Epithelial cell of esophagus (primary cell): ENCODE measurements around the gene CDH13.

Experiments used
- DNase-seq: peaks from one replicate; pipeline ENCODE4 v3.0.0; 2010; ENCODE audit warnings: low read depth
- H3K4me3 ChIP-seq: 2 replicates; pipeline ENCODE4 v1.5.1; 2011; ENCODE audit warnings: mild to moderate bottlenecking, low read length, control low read depth
- TF ChIP-seq, protein P1 (sequence below): IDR thresholded peaks from 2 replicates; pipeline ENCODE4 v1.5.1; 2011; ENCODE audit warnings: low read depth, mild to moderate bottlenecking, low read length, control low read depth, inconsistent platforms; ENCODE audit not compliant: insufficient read depth; ENCODE audit errors: missing control alignments

CDH13 gene

DNA sequence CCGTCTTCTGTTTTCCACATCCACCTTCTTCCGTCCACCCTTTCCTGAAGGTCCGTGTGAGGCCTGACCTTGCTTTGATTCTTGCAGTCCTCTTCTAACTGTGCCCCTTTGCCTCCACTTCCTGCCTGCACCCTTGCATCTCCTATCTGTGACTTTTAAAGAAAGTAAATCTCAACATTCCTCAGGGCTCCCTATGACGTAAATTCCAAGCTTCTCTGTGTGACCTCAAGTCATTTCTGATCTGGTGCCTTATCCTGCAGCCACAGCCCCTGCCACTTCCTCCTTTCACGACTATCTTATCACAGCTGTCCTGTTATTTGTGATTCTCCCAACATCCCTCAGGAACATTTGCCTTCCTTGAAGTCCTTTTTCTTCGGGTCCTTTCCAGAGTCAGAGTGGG lies 520.5 kb downstream of the CDH13 start:
- no peak for DNase-seq
- no peak overlapping the region for H3K4me3 ChIP-seq
- TF ChIP-seq, protein P1, sequence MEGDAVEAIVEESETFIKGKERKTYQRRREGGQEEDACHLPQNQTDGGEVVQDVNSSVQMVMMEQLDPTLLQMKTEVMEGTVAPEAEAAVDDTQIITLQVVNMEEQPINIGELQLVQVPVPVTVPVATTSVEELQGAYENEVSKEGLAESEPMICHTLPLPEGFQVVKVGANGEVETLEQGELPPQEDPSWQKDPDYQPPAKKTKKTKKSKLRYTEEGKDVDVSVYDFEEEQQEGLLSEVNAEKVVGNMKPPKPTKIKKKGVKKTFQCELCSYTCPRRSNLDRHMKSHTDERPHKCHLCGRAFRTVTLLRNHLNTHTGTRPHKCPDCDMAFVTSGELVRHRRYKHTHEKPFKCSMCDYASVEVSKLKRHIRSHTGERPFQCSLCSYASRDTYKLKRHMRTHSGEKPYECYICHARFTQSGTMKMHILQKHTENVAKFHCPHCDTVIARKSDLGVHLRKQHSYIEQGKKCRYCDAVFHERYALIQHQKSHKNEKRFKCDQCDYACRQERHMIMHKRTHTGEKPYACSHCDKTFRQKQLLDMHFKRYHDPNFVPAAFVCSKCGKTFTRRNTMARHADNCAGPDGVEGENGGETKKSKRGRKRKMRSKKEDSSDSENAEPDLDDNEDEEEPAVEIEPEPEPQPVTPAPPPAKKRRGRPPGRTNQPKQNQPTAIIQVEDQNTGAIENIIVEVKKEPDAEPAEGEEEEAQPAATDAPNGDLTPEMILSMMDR, result no peak

DNA sequence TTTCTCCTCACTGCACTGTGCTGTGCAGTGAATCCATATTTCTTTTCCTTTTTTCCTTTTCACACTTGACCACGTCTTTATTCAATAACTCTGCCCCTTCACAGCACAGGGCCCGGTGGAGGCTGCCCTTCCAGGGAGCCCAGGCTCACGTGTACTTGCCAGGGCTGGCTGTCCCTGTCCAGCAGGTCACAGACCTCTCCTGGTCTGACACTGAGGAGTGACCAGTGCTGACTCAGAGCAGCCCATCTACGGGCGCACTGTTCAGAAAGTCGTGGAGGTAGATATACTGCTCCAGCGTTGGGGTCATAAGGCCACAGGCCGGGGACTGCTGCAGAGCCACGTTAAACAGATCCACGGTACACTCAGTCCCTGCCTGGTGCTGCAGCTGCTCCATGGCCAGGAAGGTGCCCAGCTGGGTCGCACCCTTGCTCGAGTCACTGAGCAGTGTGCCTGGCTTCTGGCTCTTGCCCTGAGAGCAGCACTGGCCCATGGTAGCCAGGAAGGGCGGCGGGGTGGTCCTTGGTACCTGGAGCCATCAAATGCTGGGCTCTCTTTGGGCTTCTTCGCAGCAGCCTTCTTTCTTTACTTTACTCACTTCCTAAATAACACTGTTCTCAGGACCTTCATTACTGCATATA lies 531.7 kb downstream of the CDH13 start:
- TF ChIP-seq, protein P1, result no peak
- H3K4me3 ChIP-seq, result no peak overlapping the region
- DNase-seq, result no peak

DNA sequence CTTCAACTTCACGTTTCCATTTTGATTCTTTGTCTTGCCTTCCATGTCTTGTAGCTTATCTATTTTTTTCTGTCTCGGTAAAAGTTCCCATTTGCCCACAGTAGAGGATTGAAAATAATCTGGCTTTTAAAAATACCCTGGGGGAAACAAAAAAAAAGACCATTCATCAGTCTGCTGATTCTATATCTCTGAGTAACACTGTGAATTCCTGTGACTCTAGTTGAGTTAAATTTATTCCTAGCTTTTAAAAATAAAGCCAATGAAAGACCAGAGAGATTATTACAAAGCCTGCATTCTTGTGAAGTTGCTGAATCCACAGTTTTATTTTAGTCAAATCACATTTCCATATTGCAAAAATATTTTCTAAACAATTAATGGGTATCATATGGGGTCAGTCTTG lies 532.3 kb downstream of the CDH13 start:
- H3K4me3 ChIP-seq, result no peak overlapping the region
- DNase-seq, result no peak
- TF ChIP-seq, protein P1, result no peak

DNA sequence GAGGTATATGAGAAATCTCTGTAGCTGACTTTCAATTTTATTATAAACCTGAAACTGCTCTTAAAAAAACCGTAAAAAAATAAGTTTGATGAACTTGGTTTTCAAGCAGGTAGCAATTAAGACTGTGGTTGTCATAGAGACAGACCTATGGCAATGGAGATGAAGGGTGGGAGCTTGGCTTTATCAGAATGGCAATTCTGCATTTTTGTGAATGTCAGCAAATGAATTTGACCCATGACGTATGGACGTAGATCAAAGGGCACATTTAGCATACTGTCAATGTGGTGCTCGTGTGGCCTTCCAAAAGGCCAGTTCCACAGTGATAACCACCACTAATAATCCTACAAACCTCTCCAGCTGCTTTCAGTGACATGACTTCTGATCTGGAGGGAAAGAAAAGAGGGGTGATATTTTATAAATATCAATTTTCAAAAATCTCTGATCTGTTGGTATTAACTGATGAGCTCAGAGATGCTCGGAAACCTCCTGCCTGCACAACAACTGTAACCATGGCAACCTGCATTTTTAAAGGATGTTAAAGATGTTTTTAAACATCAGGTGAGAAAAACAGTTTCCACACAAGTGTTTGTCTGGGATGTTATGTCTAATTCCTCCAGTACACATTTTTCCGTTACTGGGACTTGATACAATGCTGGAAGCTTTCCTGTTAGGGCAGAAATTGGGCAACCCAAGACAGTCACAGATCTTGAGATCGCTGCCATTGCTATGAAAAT lies 533.7 kb downstream of the CDH13 start:
- H3K4me3 ChIP-seq, result no peak overlapping the region
- DNase-seq, result no peak
- TF ChIP-seq, protein P1, result no peak

DNA sequence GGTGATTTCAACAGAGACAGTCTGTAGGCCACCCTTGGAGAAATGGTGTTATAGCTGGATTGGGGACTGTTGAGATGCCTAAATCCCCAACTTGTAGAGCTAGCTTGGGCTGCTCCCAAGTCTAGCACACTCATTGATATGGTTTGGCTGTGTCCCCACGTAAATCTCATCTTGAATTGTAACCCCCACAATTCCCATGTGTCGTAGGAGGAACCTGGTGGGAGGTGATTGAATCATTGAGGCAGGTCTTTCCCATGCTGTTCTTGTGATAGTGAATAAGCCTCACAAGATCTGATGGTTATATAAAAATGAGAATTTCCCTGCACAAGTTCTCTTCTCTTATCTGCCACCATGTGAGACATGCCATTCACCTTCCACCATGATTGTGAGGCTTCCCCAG lies 536.0 kb downstream of the CDH13 start:
- no peak for DNase-seq
- TF ChIP-seq, protein P1, result no peak
- no peak overlapping the region for H3K4me3 ChIP-seq

DNA sequence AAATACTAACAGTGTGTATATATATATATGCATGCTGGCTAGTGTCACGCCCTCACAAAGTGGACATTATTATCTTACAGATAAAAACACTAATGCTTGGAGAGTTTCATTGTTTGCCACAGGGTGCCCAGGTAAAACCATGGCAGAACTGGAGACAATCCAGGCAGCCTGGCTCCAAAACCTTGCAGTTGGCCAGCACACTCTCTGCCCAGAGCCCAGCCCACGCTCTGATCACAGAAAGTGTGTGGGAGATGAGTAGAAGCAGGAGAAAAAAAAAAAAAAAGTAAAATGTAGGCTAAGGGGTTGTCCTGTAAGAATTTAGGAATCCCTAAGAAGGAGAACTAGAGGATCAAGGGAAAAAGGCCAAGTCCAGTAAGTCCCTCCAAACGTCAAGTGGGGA lies 538.0 kb downstream of the CDH13 start:
- no peak for DNase-seq
- TF ChIP-seq, protein P1, result no peak
- no peak overlapping the region for H3K4me3 ChIP-seq

DNA sequence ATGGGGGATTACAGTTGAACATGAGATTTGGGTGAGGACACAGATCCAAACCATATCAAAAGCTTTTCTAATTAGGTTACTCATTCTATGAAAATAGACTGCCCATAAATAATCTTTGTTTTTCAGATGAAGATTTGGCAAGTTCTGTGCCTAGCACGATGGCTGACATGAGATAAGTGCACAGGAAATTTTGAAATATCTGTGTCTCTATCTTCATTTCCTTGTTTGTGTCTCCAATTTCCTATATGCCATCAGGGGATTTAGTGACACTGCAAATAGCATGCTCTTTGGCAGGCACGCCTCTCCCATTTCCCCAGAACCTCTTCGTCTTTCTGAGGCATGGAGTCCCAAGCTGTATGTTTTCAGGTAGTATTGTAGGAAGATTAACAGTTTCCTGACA lies 544.6 kb downstream of the CDH13 start:
- no peak for DNase-seq
- no peak overlapping the region for H3K4me3 ChIP-seq
- TF ChIP-seq, protein P1, result no peak
